ENCODE results near the gene BLZF1. TPM values are rescaled to one million over a fixed set of nuclear protein-coding genes. Genes with fewer than 3 reads are reported as not detected.

Gene BLZF1
- total and polyA plus RNA-seq, 2 of the 8 experiments (the other 6 are each of a cell fraction or from before 2014, with no cell fraction given) = 1.8 to 10.3 TPM

DNA sequence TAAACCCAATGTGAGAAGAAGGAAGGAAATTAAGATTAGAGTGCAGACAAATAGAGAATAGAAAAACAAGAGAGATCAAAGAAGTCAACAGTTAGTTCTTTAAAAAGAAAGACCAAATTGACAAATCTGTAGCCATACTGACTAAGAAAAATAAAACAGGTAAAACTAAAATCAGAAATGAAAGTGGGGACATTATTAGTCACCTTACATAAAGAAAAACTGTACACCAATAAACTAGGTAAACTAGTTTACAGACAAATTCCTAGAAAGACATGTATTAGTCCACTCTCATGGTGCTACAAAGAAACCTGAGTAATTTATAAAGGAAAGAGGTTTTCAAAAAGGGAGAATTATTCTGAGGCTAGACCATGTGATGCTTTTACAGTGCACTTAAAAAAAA, 22.3 kb downstream of the BLZF1 start:
- no peak for DNase-seq (ENCODE audit: low read depth in 1 of 2, low spot score in 2 of 2)
- H3K56ac ChIP-seq (replicated peaks; ENCODE audit: insufficient read length, low read depth, low read length) = no peak overlapping the region
- CTCF ChIA-PET (ENCODE audit: partially characterized antibody) = no interaction called here

More for the DNA sequence above, 22.3 kb downstream of the BLZF1 start:
- Histone ChIP-seq H3K23ac (ENCODE audit: insufficient read length) (no peak overlapping the region), H4K8ac (ENCODE audit: extremely low read depth, insufficient read depth, low read length) (no peak overlapping the region), H2BK12ac (ENCODE audit: low read depth, low read length) (no peak overlapping the region), H3K79me1 (ENCODE audit: low read depth, low read length) (no peaks in the 10 kb centered on the region), H3K18ac (ENCODE audit: extremely low read depth, low read length) (no peak overlapping the region), H3K9ac (replicated peaks in 1 of 4; ENCODE audit: extremely low read depth in 1 of 4, low read depth in 3 of 4, low read length in 3 of 4) (no peak overlapping the region), H3K4me1 (replicated peaks in 1 of 4; ENCODE audit: control insufficient read depth in 3 of 4, insufficient read depth in 4 of 4, low read length in 3 of 4) (no peaks in the 10 kb centered on the region), H3K4me3 (ENCODE audit: extremely low read depth in 1 of 4, insufficient read depth in 2 of 4, low read depth in 3 of 4, low read length in 4 of 4) (no peak overlapping the region), H3K27me3 (replicated peaks in 1 of 4; ENCODE audit: control insufficient read depth in 3 of 4, extremely low read depth in 1 of 4, insufficient read depth in 3 of 4, low read length in 3 of 4) (no peaks in the 10 kb centered on the region), H4K91ac (replicated peaks; ENCODE audit: insufficient read length, low read length) (no peak overlapping the region), H3K4ac (replicated peaks; ENCODE audit: insufficient read length, low read depth, low read length) (no peak overlapping the region), H4K20me1 (replicated peaks in 1 of 2; ENCODE audit: control insufficient read depth in 1 of 2, insufficient read depth in 2 of 2, low read length in 2 of 2) (no peaks in the 10 kb centered on the region), H4K5ac (ENCODE audit: insufficient read length, low read depth, low read length) (no peak overlapping the region), H3K14ac (ENCODE audit: insufficient read length) (no peak overlapping the region), H2BK120ac (replicated peaks; ENCODE audit: low read depth, low read length) (no peak overlapping the region), H3K9me3 (ENCODE audit: insufficient read depth in 2 of 2, low read depth in 1 of 2, low read length in 1 of 2) (no peaks in the 10 kb centered on the region), H3K27ac (ENCODE audit: low read depth, low read length) (no peak overlapping the region), H2BK20ac (ENCODE audit: low read length) (no peak overlapping the region), H3K23me2 (ENCODE audit: low read depth, low read length) (no peaks in the 10 kb centered on the region), H2AK5ac (ENCODE audit: low read depth, low read length) (no peak overlapping the region), H2BK5ac (ENCODE audit: low read depth, low read length) (no peak overlapping the region), H2BK15ac (ENCODE audit: low read length) (no peak overlapping the region), H3K4me2 (ENCODE audit: insufficient read depth in 1 of 2, low read depth in 2 of 2, low read length in 2 of 2) (no peak overlapping the region), H3K36me3 (ENCODE audit: control insufficient read depth in 2 of 4, insufficient read depth in 4 of 4, low read length in 3 of 4) (peaks cover 0 to 12% (median 7%) of the 10 kb centered on the region in 4 experiments; a peak in 4 of 8 replicates), H2AFZ (ENCODE audit: low read length) (no peak overlapping the region), H3K79me2 (ENCODE audit: control insufficient read depth in 1 of 2, insufficient read depth in 2 of 2, low read length in 2 of 2) (no peaks in the 10 kb centered on the region)
- FAIRE-seq = no peak
- POLR2A ChIA-PET (ENCODE audit: partially characterized antibody) = no interaction called here
- TF ChIP-seq SP2 (IDR thresholded peaks at IDR 0.05; ENCODE audit: low read length) = no peak
- no peak for TF ChIP-seq GTF2F1 (IDR thresholded peaks at IDR 0.05; ENCODE audit: borderline replicate concordance, low read depth, low read length)
- no peak for TF ChIP-seq TCF12 (IDR thresholded peaks at IDR 0.05; ENCODE audit: low read depth, low read length)
- no peak for TF ChIP-seq EP300 (IDR thresholded peaks at IDR 0.05; ENCODE audit: borderline replicate concordance in 1 of 2, low read depth in 2 of 2, low read length in 2 of 2)
- no peak for TF ChIP-seq EGR1 (IDR thresholded peaks at IDR 0.05; ENCODE audit: borderline replicate concordance, low read depth, low read length)
- TF ChIP-seq, protein P1, sequence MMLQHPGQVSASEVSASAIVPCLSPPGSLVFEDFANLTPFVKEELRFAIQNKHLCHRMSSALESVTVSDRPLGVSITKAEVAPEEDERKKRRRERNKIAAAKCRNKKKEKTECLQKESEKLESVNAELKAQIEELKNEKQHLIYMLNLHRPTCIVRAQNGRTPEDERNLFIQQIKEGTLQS (IDR thresholded peaks at IDR 0.05; ENCODE audit: insufficient read depth, low read depth, low read length) = no peak
- no peak for TF ChIP-seq NRF1 (IDR thresholded peaks at IDR 0.05; ENCODE audit: low read depth, low read length)
- no peak for TF ChIP-seq SIN3A (conservative IDR thresholded peaks at IDR 0.05 in 1 of 2, IDR thresholded peaks at IDR 0.05 in 1 of 2; ENCODE audit: low read depth in 1 of 2, low read length in 2 of 2)
